ENCODE measurements around the gene NSFL1C.

The NSFL1C gene

DNA sequence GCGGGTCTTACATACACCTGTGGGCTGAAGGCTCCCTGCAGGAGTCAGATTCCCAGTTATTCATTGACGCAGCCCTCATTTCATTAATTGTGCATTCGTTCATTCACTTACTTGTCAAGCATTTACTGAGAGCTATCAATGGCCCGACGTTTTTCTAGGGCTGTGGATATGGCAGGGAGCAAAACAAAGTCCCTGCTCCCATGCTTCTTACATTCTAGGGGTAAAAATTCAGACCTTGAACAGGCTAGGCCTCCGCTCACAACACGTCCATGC lies 369 bp upstream of the NSFL1C start:
- DNase-seq, result no peak
- in situ Hi-C loops (cut with MboI; ENCODE audit: low pct_unique_long_range_greater_than_20kb, low sequenced_read_pairs), result no loop called here

DNA sequence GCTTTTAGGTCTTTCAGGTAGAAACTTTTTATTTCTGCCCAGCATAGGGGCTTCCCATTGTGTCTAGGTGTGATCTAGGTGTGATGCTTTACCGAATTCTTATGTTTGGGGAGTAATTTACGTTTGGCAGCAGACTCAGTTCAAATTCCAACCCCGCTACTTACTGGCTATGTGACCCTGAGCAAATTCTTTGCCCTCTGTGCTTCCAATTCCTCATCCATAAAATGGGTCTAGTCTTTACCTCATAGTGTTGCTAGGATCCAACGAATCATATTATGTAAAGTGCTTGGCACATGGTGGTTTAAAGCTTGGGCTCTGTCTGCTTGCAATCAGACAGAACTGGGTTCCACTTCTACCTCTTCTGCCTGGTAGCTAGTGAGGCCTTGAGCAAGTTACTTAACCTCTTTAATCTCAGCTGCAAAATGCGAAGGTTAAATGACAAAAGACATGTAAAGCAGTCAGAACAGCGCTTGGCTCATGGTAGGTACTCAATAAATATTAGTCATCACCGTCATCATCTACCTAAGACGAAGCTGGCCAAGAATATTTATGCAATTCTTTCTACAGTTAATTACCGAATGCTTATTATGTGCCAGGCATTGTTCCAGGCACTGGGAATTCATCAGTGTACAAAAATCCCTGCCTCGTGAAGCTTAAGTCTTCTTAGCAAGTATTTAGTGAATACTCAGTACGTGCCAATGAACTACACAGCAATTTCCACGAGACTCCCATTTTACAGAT lies 1.0 kb downstream of the NSFL1C start:
- in situ Hi-C loops (cut with MboI; ENCODE audit: low pct_unique_long_range_greater_than_20kb, low sequenced_read_pairs), result no loop called here
- DNase-seq, result no peak

DNA sequence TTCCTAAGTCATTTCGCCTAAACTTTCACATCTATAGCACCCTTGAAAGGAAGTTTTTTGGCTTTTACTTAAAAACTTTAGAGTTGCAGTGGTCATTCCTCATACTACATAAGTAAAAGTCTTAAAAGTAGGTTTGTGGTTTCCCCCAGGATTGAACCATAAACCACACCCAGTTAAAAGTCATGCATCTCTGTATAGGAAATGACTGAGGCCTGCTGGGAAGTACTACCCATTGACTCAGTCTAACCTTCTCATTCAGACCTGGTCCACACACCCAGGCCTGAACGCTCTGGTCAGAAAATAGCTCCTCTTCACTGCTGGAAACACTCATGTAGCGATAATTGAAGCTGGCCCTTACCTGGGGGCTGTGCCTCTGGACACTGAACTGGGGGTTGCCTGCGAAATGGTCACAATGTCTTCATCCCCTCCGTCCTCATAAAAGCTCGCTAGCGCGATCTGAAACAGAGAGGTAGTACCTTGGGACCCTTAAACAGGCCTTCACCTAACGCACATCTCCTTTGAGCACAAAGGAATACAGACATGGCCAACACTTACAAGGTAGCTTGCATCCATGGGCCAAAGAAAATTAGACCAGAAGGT lies 2.6 kb downstream of the NSFL1C start:
- in situ Hi-C loops (cut with MboI; ENCODE audit: low pct_unique_long_range_greater_than_20kb, low sequenced_read_pairs), result no loop called here
- DNase-seq, result no peak

DNA sequence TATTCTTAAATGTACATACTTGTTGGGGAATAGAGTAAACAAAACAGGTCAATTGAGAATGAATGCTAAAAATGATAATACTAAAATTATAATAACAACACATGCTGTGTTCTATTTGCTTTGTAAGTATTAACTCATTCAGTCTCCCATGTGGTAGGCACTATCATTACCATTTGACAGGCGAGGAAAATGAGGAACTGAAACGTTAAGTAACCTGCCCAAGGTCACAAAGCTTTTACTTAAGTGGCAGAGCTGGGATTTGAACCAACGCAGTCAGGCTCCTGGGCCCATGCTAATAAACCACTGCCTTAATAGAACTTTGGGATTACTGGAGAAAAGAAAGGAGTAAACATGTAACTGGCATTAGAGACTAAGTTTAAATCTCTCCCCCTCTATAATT lies 3.8 kb downstream of the NSFL1C start:
- in situ Hi-C loops (cut with MboI; ENCODE audit: low pct_unique_long_range_greater_than_20kb, low sequenced_read_pairs), result no loop called here
- DNase-seq, result no peak

DNA sequence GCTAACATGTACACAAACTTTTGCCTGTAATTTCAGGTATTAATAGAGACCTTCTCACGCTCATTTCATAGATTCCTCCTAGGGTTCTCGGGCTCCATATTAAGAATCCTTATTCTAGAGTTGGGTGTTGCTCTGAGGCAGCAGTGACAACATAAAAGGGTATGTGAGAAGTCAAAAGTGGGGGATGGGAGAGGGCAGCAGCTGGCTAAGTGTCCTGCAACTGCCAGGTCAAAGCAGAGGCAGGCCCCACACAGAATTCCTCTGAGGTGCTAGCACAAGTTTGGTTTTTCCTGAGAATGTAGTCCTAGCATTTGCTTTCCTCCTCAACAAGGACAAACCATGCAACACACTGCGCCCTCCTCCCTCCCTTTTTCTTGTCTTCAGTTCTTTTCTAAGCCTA lies 4.6 kb downstream of the NSFL1C start:
- in situ Hi-C loops (cut with MboI; ENCODE audit: low pct_unique_long_range_greater_than_20kb, low sequenced_read_pairs), result no loop called here
- DNase-seq, result no peak

DNA sequence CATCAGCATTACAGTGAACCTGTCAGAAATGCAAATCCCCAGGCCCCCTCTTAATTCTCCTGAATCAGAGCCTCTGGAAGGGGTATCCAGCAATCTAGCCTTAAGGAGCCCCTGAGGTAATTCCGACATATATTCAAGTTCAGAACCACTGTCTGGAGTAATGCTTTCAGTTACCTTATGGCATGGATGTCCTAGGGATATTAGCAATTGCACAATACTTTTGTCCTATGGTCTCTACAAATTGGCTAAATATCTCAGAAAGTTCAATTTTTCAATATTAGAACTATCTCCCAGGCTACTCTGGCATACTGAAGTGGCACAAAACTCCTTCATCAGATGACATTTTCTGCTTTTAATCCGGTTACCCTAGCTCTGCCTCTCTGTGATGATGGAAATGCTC lies 6.4 kb downstream of the NSFL1C start:
- in situ Hi-C loops (cut with MboI; ENCODE audit: low pct_unique_long_range_greater_than_20kb, low sequenced_read_pairs), result no loop called here
- DNase-seq, result no peak

DNA sequence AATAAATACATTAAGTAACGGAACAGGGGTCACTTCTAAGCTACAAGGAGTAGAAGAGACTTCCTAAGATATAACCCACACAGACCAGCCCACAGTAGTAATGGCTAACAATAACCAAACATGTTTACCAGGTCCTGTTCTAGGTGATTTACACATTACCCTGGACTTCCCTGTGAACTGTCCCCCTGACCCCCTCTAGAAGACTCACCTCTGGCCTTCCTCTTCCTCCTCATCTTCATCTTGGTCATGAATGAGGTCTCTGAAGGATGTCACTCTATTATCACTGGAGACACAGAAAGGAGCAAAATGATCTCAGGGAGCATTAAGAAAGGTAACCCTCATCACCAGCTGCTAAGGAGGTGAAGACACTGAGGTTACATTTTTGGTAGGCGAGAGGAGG lies 8.7 kb downstream of the NSFL1C start:
- DNase-seq, result no peak
- in situ Hi-C loops (cut with MboI; ENCODE audit: low pct_unique_long_range_greater_than_20kb, low sequenced_read_pairs), result no loop called here

DNA sequence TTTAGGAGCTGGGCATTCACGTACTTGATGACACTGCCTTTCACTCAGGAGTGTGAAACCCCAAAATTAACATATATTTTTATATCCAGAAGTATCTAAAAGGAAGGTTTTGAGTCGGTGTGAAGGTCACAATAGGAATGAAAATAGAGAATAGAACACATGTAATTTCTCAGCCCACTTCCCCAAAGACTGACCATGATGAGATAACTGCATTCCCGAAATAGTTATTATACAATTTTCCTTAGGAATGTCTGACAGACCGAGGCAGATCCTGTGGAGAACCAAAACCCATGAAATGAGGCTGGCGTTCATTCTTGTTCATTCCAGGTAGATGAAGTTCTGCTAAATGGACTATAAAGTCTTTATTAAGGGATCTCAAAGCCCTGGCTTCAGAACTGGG lies 10.3 kb downstream of the NSFL1C start:
- in situ Hi-C loops (cut with MboI; ENCODE audit: low pct_unique_long_range_greater_than_20kb, low sequenced_read_pairs), result no loop called here

DNA sequence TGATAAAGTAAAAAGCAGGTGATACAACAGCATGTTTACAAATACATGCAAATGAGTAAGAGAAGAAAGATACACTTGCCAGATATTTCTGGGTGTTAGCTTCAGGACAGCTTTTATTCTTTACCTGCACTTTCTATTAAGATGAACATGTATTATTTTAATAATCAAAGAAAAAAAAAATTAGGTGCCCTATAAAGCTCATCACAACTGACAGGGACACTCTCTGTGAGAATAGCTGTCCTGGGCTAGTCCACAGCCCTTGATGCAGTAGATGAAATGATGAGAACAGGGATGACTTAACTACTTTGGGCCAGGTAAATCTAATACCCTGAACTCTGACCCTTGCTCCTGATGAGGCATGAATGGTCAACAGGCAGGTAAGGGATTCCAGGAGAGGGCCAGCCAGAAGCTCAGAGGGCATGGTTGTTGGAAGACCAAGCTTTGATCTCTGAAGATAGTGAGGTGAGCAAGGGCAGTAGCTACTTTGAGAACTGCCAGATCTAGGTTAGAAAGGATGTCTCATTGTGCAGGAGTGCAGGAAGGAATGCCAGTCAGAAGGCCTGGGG lies 15.6 kb downstream of the NSFL1C start:
- DNase-seq, result no peak
- in situ Hi-C loops (cut with MboI; ENCODE audit: low pct_unique_long_range_greater_than_20kb, low sequenced_read_pairs), result no loop called here

More for the DNA sequence above, 10.3 kb downstream of the NSFL1C start:
- DNase-seq, result no peak

DNA sequence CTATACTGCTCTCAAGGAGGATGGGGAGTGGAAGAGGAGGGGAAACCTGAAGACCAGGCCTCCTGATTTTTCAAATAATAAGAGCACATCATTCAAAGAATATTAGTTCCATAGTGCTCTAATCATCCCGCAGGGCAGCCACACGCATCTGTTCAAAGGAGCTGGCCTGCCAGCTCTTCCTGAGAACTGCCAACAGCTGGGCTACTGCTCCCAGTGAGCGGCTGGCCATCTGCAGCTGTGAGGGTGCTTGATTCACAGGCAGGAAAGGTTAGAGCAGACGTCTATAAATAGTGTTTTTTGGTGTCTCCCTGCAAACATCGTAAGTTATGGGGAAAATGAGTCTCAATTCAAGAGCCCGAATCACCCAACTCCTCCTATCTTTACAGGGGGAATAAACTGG lies 17.3 kb downstream of the NSFL1C start:
- DNase-seq, result no peak
- in situ Hi-C loops (cut with MboI; ENCODE audit: low pct_unique_long_range_greater_than_20kb, low sequenced_read_pairs), result no loop called here

DNA sequence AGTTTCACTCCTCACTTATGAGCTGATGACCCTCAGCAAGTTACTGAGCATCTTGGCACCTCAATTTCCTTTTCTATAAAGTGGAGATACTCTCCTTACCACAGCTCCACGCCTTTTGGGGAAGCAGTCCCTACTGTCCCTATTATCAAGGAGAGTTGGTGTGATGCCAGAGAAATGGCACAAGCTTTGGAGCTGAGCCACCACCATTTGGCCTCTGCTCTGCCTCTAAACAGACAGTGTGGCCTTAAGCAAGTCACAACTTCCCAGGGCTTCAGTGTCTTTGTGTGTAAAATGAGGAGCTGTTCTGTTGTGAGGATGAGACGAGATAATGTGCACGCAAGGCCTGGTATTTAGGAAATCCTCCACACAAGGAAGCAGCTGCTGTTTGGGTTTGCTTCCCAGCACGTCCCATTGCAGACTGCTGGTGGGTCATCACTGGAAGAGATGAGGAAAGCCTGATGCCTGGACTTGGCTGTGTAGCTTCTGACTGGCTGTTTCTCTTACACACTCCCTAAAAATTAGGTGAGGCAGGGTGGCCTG lies 18.5 kb downstream of the NSFL1C start:
- DNase-seq, result no peak
- in situ Hi-C loops (cut with MboI; ENCODE audit: low pct_unique_long_range_greater_than_20kb, low sequenced_read_pairs), result no loop called here

DNA sequence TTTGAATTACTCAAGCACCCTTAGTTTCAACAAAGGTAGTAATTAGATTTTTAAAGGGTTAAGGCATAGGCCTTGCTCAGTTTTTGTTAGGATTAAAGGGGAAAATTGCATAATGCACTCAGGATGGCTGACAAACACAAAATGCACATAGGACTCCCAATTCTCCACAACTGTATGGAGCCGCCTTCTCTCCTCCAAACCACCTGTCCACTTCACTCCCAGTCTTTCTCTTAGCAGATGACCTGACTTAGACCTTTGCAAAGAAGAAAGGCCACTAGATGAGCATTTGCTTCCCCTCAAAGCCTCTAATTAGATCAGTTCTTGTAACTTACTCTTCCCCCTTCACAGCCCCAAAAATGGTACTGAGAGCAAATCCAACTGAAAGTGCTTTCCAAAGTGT lies 20.1 kb downstream of the NSFL1C start:
- in situ Hi-C loops (cut with MboI; ENCODE audit: low pct_unique_long_range_greater_than_20kb, low sequenced_read_pairs), result no loop called here
- no peak for DNase-seq

DNA sequence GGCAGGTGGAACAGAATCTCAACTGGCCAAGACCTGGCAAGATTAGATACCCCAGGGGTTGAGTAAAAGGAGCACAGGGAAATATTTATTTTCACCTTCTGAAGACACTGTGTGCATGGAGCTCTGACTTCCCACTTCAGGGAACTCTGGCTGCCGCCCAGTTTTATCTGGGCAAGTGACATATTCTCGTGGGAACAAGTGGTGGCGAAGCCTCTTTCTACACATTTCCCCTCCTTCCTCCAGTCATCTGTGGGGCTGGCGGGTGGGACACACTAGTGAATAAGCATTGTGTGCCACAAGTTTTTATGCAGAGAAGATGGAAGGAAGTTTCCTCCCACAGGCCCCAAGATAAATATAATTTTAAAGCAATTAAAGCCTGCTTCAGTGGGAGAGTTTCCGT lies 23.6 kb downstream of the NSFL1C start:
- DNase-seq, result no peak
- in situ Hi-C loops (cut with MboI; ENCODE audit: low pct_unique_long_range_greater_than_20kb, low sequenced_read_pairs), result no loop called here

DNA sequence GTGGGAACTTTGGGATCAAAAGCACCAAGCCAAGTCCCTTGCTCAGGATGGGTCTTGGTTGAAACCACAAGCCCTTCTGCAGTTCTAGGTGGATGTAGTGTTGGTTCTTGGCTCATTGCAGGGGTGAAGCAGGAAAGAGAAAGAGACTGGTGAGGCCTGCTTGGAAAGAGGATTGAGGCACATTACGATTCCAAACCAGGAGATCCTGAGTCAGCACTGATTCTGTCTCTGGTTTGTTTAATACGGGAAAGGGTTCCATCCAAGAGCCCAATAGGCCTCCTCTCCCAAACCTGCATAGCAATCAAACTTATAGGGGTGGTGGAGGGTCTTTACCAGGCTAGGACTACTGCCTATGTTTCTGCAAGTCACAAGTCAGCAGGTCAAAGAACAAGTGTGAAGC lies 24.3 kb downstream of the NSFL1C start:
- DNase-seq, result no peak
- in situ Hi-C loops (cut with MboI; ENCODE audit: low pct_unique_long_range_greater_than_20kb, low sequenced_read_pairs), result no loop called here

DNA sequence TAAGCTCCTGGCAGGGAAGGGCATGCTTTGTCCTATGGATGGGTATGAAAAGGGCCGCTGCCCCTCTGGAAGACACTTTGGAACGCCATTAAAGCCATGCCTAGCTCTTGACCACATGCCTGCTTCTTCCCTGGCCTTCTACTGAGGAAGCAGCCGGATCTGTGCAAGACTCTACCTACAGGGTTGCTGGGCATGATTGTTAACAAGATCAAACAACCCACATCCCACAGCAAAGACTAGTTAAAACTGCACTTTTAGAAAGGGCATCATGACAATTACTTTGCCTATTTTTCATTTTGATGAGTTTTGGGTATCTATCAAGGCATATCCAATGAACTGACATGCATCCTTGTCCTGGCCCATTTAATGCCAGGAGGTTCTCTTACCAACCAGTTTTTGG lies 25.5 kb downstream of the NSFL1C start:
- in situ Hi-C loops (cut with MboI; ENCODE audit: low pct_unique_long_range_greater_than_20kb, low sequenced_read_pairs), result no loop called here
- no peak for DNase-seq

DNA sequence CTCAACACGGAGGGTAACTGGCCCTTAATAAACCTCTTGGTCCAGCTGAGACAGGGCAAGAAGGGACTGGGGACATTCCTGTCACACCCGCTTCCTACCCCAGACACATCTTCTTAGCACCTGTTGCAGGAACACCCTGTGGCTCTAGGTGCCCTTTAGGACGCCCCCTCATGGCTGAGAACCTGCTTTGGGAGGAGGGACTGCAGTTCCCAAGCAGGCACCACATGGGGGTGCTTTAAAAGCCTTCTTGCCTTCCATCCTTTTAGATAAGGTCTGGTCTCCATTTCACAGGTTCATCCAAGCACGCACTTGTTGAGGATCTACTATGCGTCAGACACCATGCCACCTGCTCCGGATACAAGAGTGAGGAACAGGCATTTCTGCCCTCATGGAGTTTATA lies 26.6 kb downstream of the NSFL1C start:
- in situ Hi-C loops (cut with MboI; ENCODE audit: low pct_unique_long_range_greater_than_20kb, low sequenced_read_pairs), result no loop called here

DNA sequence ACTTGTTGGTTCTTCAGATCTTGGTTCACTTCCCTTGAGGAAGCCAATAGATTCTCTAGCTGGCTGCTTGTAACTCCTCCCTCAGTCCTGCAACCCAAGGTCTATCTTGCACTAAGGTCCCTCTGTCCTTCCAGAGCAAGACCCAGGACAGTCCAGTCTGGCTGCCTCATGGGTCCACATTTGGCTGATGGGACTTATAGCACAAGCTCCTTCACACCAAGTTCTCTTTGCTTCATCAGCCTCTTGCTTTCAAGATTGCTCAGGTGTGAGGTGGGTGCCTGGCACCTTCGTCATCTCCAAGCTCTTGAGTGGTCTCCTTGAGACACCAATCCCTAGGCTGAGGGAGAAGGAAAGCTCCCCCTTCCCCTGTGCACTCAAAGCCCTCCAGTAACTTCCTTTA lies 28.3 kb downstream of the NSFL1C start:
- no peak for DNase-seq
- in situ Hi-C loops (cut with MboI; ENCODE audit: low pct_unique_long_range_greater_than_20kb, low sequenced_read_pairs), result no loop called here

More for the DNA sequence above, 26.6 kb downstream of the NSFL1C start:
- DNase-seq, result peak; percentile 47

DNA sequence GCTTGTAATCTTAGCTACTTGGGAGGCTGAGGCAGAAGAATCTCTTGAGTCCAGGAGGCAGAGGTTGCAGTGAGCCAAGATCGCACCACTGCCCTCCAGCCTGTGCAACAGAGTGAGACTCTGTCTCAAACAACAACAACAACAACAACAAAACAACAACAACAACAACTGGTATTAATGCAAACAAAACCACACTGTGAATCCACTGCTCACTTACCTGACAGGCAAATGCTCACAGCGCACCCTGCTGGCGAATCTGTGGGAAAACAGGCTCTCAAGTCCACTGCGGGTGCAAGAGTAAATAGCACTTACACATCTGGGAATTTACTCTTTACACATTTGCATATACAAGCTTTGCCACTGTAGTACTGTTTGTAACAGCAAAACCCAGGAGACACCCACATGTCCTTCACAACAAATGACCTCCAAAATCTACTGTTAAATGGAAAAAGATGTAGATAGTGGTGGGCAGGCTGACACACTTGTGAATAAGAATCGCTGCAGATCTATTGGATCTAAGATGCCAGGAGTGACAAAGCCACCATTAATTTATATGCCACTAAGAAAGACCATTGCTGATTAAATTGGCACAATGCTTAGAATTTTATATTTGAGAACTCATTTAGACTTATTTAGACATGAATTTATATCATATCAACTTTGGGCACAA lies 29.3 kb downstream of the NSFL1C start:
- DNase-seq, result peak; percentile 75
- in situ Hi-C loops (cut with MboI; ENCODE audit: low pct_unique_long_range_greater_than_20kb, low sequenced_read_pairs), result no loop called here

DNA sequence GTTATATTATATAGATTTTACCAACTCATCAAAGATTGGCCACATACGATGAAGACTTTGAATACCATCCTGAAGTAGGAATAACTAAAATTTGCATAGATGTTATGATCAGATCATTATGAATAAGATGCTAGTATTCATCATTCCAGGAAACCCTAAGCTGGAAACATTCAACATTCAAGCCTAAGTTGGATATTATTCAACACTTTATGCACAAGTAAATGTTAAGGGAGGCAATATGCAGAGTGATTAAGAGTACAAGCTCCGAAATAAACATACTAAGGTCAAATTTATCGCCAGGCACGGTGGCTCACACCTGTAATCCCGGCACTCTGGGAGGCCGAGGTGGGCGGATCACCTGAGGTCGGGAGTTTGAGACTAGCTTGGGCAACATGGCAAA lies 30.4 kb downstream of the NSFL1C start:
- DNase-seq, result no peak
- in situ Hi-C loops (cut with MboI; ENCODE audit: low pct_unique_long_range_greater_than_20kb, low sequenced_read_pairs), result no loop called here

DNA sequence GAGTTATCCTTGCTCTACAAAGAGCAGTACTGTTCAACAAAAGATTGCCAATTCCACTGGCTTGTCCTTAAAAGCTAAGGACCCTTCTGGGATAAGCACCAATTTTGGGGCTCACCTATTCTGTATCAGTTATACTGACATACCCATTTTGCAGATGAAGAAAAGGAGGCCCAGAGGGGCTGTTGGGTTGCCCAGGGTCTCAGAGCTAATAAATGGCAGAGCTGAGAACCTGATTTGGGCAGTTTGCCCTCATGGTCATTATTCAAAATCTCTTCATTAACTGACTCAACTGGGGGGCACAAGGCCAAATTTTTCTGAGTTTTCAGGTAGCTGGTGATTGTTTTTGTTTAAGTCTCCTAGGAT lies 31.3 kb downstream of the NSFL1C start:
- no peak for DNase-seq
- in situ Hi-C loops (cut with MboI; ENCODE audit: low pct_unique_long_range_greater_than_20kb, low sequenced_read_pairs), result no loop called here

Data from KBM-7 (cell line).